GM12891 (cell line): ENCODE results near the gene GNLY.

Experiments used
- POLR2A ChIP-seq: IDR thresholded peaks from 2 replicates; pipeline ENCODE4 v1.6.1; 2011; ENCODE audit warnings: low read depth, low read length, control low read depth
- POLR2AphosphoS5 ChIP-seq: IDR thresholded peaks from 2 replicates; pipeline ENCODE4 v1.6.1; 2011; ENCODE audit warnings: low read depth, low read length, control low read depth
- POU2F2 ChIP-seq: IDR thresholded peaks from 2 replicates; pipeline ENCODE4 v1.6.1; 2011; ENCODE audit warnings: low read depth, mild to moderate bottlenecking, control low read depth, low read length, moderate library complexity
- SPI1 ChIP-seq: IDR thresholded peaks from 2 replicates; pipeline ENCODE4 v1.6.1; 2011; ENCODE audit warnings: low read depth, low read length, control low read depth
- TAF1 ChIP-seq: IDR thresholded peaks from 2 replicates; pipeline ENCODE4 v1.6.1; 2011; ENCODE audit warnings: low read depth, low read length, control low read depth

DNA sequence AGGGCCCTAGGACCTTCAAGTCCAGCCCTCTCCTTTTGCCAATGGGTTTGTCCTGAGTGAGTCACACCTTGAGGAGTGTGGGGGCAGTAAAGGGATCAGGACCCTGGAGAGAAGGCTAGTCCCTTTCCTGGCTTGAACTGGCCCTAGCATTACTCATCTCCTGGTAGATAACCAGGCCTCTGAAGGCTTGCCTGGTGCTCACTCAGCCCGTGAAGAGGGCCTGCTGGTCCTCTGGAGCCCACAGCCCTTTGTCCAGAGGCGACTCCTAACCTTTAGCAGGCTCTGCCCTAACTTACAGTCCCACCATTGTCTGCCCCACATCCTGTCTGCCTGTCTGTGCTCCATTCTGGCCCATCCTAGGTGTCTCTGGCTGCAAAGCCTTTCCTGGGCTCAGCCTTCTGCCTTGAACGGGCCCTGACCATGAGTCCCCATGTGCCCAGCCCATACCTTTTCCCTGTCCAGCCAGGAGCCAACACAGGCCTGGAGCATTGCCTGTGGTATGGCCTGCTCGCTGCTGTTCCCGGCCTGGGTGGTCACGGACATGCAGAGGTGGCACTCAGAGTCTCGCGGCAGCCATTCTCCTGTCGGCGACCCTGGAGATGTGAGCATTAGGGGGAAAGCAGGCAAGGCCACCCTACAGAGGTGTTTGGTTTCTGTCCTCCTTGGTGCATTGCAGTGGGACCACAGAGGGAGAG lies 31.1 kb upstream of the GNLY start:
- no peak for TF ChIP-seq POLR2A
- TF ChIP-seq POLR2AphosphoS5 = no peak
- TF ChIP-seq TAF1 = no peak
- no peak for TF ChIP-seq SPI1
- TF ChIP-seq POU2F2 = no peak
